H1 (cell line): ENCODE data around the gene DDR1. TPM values are rescaled to one million over a fixed set of nuclear protein-coding genes. Genes with fewer than 3 reads are reported as not detected.

Experiments used
- BCL11A ChIP-seq, 2 experiments: IDR thresholded peaks; one replicate each; pipeline ENCODE4 v1.6.1; 2011; ENCODE audit warnings: low read depth in 2 of 2, low read length in 2 of 2, mild to moderate bottlenecking in 2 of 2
- CHD7 ChIP-seq: fragments of 300-600 bp; sonication (generic); IDR thresholded peaks from 2 replicates; pipeline ENCODE4 v1.7.1; 2012; ENCODE audit warnings: low read length, moderate library complexity, mild to moderate bottlenecking, inconsistent platforms; ENCODE audit not compliant: insufficient replicate concordance
- EGR1 ChIP-seq: IDR thresholded peaks from 2 replicates; pipeline ENCODE4 v1.6.1; 2011; ENCODE audit warnings: low read depth, low read length, borderline replicate concordance
- FOSL1 ChIP-seq: IDR thresholded peaks from 2 replicates; pipeline ENCODE4 v1.6.1; 2011; ENCODE audit warnings: mild to moderate bottlenecking, low read depth, low read length, moderate library complexity; ENCODE audit not compliant: insufficient read depth
- GTF2F1 ChIP-seq: IDR thresholded peaks from 2 replicates; pipeline ENCODE4 v1.6.1; 2012; ENCODE audit warnings: low read depth, low read length, improper control_type of control experiment, borderline replicate concordance
- PHF8 ChIP-seq: fragments of 200-600 bp; sonication (generic); conservative IDR thresholded peaks from 2 replicates; pipeline ENCODE4 v1.7.1; 2012; ENCODE audit warnings: low read depth, mild to moderate bottlenecking, inconsistent platforms, low read length, moderate library complexity
- POLR2A ChIP-seq, 2 experiments: IDR thresholded peaks; 1 replicate in 1 of 2; 2 replicates in 1 of 2; pipeline ENCODE4 v1.6.1; 2011; ENCODE audit warnings: low read depth in 2 of 2, low read length in 2 of 2, mild to moderate bottlenecking in 2 of 2; ENCODE audit errors: control extremely low read depth in 1 of 2
- SP4 ChIP-seq: IDR thresholded peaks from 2 replicates; pipeline ENCODE4 v1.6.1; 2012; ENCODE audit warnings: low read length, inconsistent platforms
- TAF7 ChIP-seq: optimal IDR thresholded peaks from 2 replicates; pipeline ENCODE3; 2011; ENCODE audit warnings: low read depth, mild to moderate bottlenecking, inconsistent platforms, low read length, moderate library complexity, borderline replicate concordance
- TBP ChIP-seq: IDR thresholded peaks from 2 replicates; pipeline ENCODE4 v1.6.1; 2011; ENCODE audit warnings: low read depth, low read length, improper control_type of control experiment
- TCF12 ChIP-seq: IDR thresholded peaks from 2 replicates; pipeline ENCODE4 v1.6.1; 2011; ENCODE audit warnings: low read depth, mild to moderate bottlenecking, low read length
- polyA plus RNA-seq, 7 experiments: library from polyadenylated mRNA; depleted of rRNA in 3 of 7; stranded (reverse) in 5 of 7; unstranded in 2 of 7; fragments of >200 nt in 5 of 7; fragments of 200-250 nt in 2 of 7; gene quantifications; 1 replicate in 5 of 7; 2 replicates in 1 of 7; 4 replicates in 1 of 7; pipeline versions ENCODE4 v1.2.1 to v1.2.3, GENCODE V29; 2011 to 2013; ENCODE audit warnings: missing spikeins in 2 of 7, mixed read lengths in 2 of 7
- total RNA-seq: library from RNA; stranded (reverse); fragmentation: NEBNext Ultra II Directional; extraction: Animal tissue kit (Norgen Biotek cat#: 25700); gene quantifications from 2 replicates; pipeline ENCODE4 v1.2.1, GENCODE V29; 2021

The DDR1 gene
- total and polyA plus RNA-seq, 2 of the 8 experiments (the other 6 are each of a cell fraction or from before 2014, with no cell fraction given) = 99.4 to 181 TPM

GRCh38 chr6:30914076-30914853 is 29.9 kb downstream of the DDR1 start, which contains the start of gene VARS2 (continued):
- TF ChIP-seq EGR1 = no peak
- TF ChIP-seq POLR2A (IDR thresholded peaks at IDR 0.05; ENCODE audit: control extremely low read depth in 1 of 2, low read depth in 2 of 2, low read length in 2 of 2) = peak in 1 of 2 experiments; percentile 74; a peak in 2 of 3 replicates
- TF ChIP-seq GTF2F1 = no peak
- TF ChIP-seq BCL11A (IDR thresholded peaks at IDR 0.05; ENCODE audit: low read depth in 2 of 2, low read length in 2 of 2) = no peak
- no peak for TF ChIP-seq FOSL1
- peak; percentile 15; the same call in 1 of the 2 replicates for TF ChIP-seq TBP
- TF ChIP-seq TCF12 = no peak
- TF ChIP-seq PHF8 = peak; percentile 65
- TF ChIP-seq SP4 = no peak
- no peak for TF ChIP-seq CHD7
- no peak for TF ChIP-seq TAF7
